Measurements from ENCODE around the gene UMPS.

UMPS gene

DNA sequence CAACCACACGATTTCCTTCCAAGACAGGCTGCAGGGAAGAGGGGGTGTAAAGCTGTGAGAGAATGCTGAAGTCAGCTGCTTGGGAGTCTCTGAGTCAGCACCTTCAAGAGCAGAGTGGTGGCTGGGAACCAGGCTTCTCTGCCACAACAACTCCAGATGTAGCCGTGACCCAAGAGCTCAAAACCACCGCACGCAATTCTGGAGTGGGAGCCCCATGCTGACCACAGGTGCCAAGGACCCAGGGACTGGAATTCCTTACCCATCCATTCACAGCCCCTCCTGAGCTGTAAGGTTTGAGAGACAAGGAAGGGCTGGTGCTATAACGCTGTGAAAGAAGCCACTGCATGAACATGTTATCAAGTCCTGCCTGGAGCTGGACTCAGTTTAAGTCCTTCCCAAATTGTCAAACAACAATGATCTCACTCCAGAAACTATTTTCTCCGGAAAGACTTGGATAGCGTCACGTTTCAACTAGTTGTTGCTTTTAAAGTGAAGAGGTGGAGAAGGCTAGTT, 61.4 kb downstream of the UMPS start:
- FAIRE-seq = no peak
- no peak for TF ChIP-seq POLR2A (IDR thresholded peaks at IDR 0.05; ENCODE audit: low read depth, low read length)
- no peak for TF ChIP-seq SPI1 (IDR thresholded peaks at IDR 0.05; ENCODE audit: low read depth, low read length)
- TF ChIP-seq TAF1 (IDR thresholded peaks at IDR 0.05; ENCODE audit: low read depth, low read length) = no peak
- no peak for TF ChIP-seq POLR2AphosphoS5 (IDR thresholded peaks at IDR 0.05; ENCODE audit: low read depth, low read length)

DNA sequence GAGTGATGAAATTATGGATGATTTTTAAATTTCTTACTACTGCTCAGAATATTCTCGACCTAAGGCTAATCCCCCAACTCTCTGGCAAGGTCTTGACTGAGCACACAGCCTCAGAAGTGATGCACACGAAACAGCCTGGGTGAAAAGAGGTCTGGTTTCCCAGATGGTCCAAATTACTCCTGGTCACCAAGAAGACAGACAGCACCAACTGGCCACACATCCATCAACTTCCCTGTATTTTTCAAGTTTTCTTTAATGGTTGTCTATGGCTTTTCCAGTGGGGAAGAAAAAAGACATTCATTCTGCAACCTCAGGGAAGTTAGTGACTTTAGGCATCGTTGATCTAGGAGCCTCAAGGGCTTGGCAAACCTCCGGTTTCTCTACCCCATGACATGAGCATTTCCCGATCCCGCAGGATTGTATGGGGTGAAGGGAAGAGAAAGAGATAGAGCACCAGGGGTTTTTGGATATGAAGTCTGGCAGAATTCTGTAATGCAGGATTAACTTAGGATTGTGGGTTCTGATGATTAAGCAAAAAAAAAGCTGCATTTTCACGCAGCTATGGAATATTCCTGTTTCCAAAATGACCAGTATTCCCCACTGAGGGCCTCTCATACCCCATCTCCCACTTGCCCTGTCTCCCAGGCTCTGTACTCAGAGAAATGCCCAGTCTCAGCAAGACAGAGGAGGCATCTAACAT, 62.2 kb downstream of the UMPS start:
- no peak for TF ChIP-seq POLR2AphosphoS5 (IDR thresholded peaks at IDR 0.05; ENCODE audit: low read depth, low read length)
- no peak for TF ChIP-seq TAF1 (IDR thresholded peaks at IDR 0.05; ENCODE audit: low read depth, low read length)
- no peak for TF ChIP-seq POU2F2 (IDR thresholded peaks at IDR 0.05; ENCODE audit: low read depth, low read length)
- TF ChIP-seq SPI1 (IDR thresholded peaks at IDR 0.05; ENCODE audit: low read depth, low read length) = no peak
- TF ChIP-seq PAX5 (IDR thresholded peaks at IDR 0.05; ENCODE audit: insufficient read depth, low read length, severe bottlenecking) = no peak
- TF ChIP-seq POLR2A (IDR thresholded peaks at IDR 0.05; ENCODE audit: low read depth, low read length) = no peak
- FAIRE-seq = no peak
- DNase-seq (ENCODE audit: insufficient read length, low spot score) = no peak

More for the DNA sequence above, 61.4 kb downstream of the UMPS start:
- DNase-seq (ENCODE audit: insufficient read length, low spot score) = no peak

DNA sequence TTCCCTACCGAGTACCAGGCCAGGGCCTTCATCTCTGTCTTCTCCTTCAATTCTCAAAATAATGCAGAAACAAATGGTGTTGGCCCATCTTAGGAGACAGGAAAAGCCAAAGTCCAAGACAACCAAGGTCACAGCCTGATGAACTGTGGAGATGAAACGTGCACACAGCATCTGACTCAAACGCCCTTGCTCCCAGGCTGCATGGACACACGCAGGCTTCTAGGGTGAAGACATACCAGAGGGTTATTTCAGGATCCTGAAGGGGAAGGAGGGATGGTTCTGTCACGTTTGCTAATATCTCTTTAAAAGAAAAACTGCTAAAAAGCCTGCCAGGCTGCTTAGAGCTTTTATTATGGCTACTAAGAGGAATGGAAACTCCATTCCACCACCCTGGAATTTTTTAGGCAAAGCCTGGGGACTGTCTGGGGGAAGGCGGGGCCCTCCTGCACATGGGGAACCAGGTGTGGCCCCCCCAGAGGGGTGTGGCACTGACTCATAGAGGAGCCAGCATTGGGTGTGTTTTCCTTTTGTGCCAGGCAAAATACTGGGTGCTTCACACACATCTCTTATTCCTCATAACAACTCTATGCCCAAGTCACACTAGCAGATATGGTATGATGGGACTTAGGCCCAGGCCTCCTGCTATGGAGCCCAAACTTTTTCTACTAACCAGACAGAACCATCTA, 62.9 kb downstream of the UMPS start:
- FAIRE-seq (no peak), DNase-seq (ENCODE audit: insufficient read length, low spot score) (no peak)
- no peak for TF ChIP-seq POLR2A (IDR thresholded peaks at IDR 0.05; ENCODE audit: low read depth, low read length)
- TF ChIP-seq PAX5 (IDR thresholded peaks at IDR 0.05; ENCODE audit: insufficient read depth, low read length, severe bottlenecking) = no peak
- no peak for TF ChIP-seq POU2F2 (IDR thresholded peaks at IDR 0.05; ENCODE audit: low read depth, low read length)
- no peak for TF ChIP-seq POLR2AphosphoS5 (IDR thresholded peaks at IDR 0.05; ENCODE audit: low read depth, low read length)
- TF ChIP-seq TAF1 (IDR thresholded peaks at IDR 0.05; ENCODE audit: low read depth, low read length) = no peak
- TF ChIP-seq SPI1 (IDR thresholded peaks at IDR 0.05; ENCODE audit: low read depth, low read length) = no peak

DNA sequence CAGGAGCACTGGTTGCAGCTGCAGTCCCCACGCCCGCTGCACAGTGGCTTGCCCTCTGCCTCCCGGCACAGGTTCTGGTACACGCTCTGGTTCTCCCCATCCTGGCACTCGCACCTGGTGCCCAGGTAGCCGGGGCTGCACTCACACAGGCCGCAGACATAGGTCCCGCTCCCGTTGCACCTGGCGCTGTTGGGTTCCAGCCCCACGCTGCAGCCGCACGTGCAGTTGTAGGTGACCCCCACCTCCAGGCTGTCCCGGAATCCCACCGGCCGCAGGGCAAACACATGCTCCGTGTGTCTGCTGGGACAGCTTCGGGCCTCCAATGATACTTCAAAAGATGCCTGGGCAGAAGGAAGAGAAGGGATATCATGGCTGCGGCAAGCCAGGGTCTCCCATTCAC, 66.2 kb downstream of the UMPS start:
- no peak for TF ChIP-seq SPI1 (IDR thresholded peaks at IDR 0.05; ENCODE audit: low read depth, low read length)
- TF ChIP-seq POU2F2 (IDR thresholded peaks at IDR 0.05; ENCODE audit: low read depth, low read length) = no peak
- no peak for TF ChIP-seq PAX5 (IDR thresholded peaks at IDR 0.05; ENCODE audit: insufficient read depth, low read length, severe bottlenecking)
- TF ChIP-seq TAF1 (IDR thresholded peaks at IDR 0.05; ENCODE audit: low read depth, low read length) = no peak
- TF ChIP-seq POLR2AphosphoS5 (IDR thresholded peaks at IDR 0.05; ENCODE audit: low read depth, low read length) = no peak
- TF ChIP-seq POLR2A (IDR thresholded peaks at IDR 0.05; ENCODE audit: low read depth, low read length) = no peak
- DNase-seq (ENCODE audit: insufficient read length, low spot score) (no peak), FAIRE-seq (no peak)

DNA sequence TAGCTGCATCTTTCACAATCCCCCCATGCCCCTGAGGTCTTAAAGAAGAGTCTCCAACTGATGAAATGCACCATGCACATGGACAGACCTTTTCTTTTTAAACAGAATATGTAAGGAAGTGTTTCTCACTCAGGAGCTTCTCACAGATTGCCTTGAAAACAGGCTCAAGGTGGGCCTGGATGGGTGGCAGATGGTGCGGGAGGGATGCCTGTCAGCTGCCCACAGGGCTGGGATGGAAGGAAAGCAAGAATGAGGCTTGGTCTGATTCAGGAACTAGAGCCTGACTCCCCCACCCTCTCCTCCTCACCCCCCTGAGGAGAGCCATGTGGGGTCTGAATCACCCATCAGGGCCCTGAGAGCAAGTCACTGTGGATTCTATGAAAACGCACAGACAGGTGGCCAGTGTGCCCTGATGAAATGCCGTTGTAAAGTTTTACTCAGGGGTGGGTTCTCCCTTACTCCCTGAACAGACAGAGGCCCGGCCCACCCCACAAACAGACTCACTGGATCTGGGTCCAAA, 67.2 kb downstream of the UMPS start:
- FAIRE-seq (no peak), DNase-seq (ENCODE audit: insufficient read length, low spot score) (no peak)
- TF ChIP-seq PAX5 (IDR thresholded peaks at IDR 0.05; ENCODE audit: insufficient read depth, low read length, severe bottlenecking) = no peak
- no peak for TF ChIP-seq POU2F2 (IDR thresholded peaks at IDR 0.05; ENCODE audit: low read depth, low read length)
- no peak for TF ChIP-seq TAF1 (IDR thresholded peaks at IDR 0.05; ENCODE audit: low read depth, low read length)
- TF ChIP-seq POLR2AphosphoS5 (IDR thresholded peaks at IDR 0.05; ENCODE audit: low read depth, low read length) = no peak
- TF ChIP-seq SPI1 (IDR thresholded peaks at IDR 0.05; ENCODE audit: low read depth, low read length) = no peak
- no peak for TF ChIP-seq POLR2A (IDR thresholded peaks at IDR 0.05; ENCODE audit: low read depth, low read length)

All from GM12891 (cell line).